Left ventricle myocardium superior (tissue), 1 donor: ENCODE results near the gene RNF4. TPM values are rescaled to one million over a fixed set of nuclear protein-coding genes. Genes with fewer than 3 reads are reported as not detected.
"Not testable (repeated sequence)": the region's sequence is repeated elsewhere in the genome, so short reads cannot be mapped to it uniquely, and the experiment has no call there.

Experiments
- ATAC-seq: fragments of 200-7000 bp; cut with Tn5 transposase; one replicate; pipeline ENCODE4 v1.9.1; 2020; ENCODE audit warnings: mild to moderate bottlenecking, moderate library complexity
- DNase-seq: peaks from one replicate; pipeline ENCODE4 v3.0.0-alpha.2; 2020
- intact Hi-C: fragments of 100-400 bp; cut with micrococcal nuclease; formaldehyde crosslinking; loops from one replicate; pipeline ENCODE4 v1.11.0; 2022
- long read RNA-seq: library from polyadenylated mRNA; unstranded; transcript quantifications from one replicate; pipeline ENCODE4 v2.0.0, GENCODE V29; 2021
- total RNA-seq: library from RNA; stranded (reverse); fragmentation: NEBNext Ultra II Directional; extraction: Animal tissue kit (Norgen Biotek cat#: 25700); gene quantifications from one replicate; pipeline ENCODE4 v1.2.1, GENCODE V29; 2021
- donor health status: DM: no; HTN: yes; CAD: no; lungs with severe emphysema.

RNF4 gene, protein sequence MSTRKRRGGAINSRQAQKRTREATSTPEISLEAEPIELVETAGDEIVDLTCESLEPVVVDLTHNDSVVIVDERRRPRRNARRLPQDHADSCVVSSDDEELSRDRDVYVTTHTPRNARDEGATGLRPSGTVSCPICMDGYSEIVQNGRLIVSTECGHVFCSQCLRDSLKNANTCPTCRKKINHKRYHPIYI
- total RNA-seq = 26.1 TPM
- long read RNA-seq, partial matches to known transcripts = 2 of 22 reads
- long read RNA-seq, other reads (novel, unspliced or antisense) = 20 of 22 reads

DNA sequence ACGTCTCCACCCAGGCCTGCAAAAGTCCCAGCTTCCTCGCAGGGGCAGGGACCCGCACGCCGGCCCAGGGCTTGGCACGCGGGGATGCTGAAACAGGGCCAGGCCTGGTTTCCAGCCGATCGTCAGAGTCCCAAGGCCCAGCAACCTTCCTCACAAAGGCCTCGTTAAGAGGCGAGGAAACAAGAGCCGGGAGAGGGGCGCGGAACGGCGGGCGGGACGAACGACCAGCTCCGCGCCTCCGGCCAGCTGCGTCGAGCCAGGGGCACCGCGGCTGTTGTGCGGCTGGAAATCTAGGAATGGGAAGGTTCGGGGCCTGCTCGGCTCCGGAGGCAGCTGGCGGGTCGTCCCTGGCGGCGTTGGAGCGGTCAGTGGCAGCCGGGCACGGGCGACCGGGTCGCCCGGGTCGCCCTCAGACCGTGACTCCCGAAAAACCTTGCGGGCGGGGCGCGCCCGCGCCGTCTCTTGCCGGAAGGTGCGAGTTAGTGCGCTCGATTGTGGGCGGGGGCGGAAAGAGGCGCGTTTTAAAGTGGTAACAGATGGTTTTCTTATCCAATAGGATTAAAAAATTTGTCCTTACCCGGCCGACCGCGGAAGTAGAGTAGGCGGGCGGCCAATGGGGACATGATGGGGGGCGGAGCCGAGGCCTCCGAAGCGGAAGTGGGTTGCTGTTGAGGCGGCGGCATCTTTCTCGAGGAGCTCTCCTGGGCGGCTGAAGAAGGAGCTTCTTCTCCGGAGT lies at the start of gene RNF4:
Gene RNF4 (plus strand): TSS at position 651 of the 736 bp plus-strand sequence. CDS start 21,388 bp downstream, outside the sequence.
- ATAC-seq (peak; percentile 96), DNase-seq (peak; percentile 97)
- intact Hi-C loops = loop anchor here (10.0 kb wide), 1 partner anchor 244 kb away; no protein-coding TSS in a partner anchor

DNA sequence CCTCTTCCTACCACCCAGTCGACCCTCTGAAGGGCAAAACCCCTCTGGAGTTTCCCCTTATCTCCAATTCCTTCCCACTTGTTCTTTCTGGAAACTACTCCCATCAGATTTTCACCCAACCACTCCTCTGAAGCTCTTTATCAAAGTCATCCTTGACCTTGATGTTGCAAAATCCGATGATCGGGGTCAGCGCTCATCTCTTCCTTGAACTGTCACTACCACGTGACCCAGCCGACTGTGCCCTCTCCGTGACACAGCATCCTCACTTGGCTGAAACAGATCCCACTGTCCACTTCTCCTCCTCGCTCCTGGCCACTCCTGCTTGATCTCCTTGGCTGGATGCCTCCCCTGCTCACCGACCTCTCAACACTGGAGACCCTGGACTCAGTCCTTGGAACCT lies 49.1 kb upstream of the RNF4 start:
- ATAC-seq = no peak
- intact Hi-C loops = no loop called here
- no peak for DNase-seq

DNA sequence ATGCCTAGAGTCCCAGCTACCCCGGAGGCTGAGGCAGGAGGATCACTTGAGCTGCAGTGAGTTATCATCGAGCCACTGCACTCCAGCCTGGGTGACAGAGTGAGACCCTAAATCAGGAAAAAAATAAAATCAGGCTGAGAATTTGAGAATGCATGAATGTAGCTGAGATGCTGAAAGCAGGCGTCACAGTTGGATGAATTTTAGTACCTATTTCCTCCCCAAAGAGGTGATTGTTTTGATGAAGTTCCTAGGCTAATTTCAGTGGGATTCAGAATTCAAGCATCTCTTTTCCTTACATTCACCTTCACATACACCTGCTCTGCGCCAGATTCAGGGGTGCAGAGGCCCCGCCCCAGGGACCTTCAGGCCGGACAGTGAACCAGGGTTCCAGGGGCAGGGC lies 47.0 kb upstream of the RNF4 start:
- ATAC-seq (no peak), DNase-seq (no peak)
- intact Hi-C loops = no loop called here

DNA sequence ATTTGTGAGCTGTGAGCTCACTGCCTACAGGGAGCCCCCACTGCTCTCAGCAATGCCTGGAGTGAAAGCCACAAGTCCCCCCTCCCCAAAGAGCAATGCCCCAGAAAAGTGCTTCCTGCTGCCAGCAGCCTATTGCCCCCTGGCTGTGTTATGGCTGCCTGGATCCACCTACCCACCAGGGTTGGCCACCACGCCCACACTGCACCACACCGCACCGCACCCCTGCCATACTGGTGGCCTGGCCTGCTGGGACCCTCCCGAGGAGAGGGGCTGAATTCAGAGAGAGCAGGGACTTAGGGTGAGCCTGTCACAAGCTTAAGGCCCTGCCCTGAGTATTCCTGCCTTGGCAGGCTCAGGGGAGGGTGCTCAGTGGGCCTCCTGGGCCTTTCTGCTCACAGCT lies 45.8 kb upstream of the RNF4 start:
- no peak for DNase-seq
- no peak for ATAC-seq
- intact Hi-C loops = no loop called here

DNA sequence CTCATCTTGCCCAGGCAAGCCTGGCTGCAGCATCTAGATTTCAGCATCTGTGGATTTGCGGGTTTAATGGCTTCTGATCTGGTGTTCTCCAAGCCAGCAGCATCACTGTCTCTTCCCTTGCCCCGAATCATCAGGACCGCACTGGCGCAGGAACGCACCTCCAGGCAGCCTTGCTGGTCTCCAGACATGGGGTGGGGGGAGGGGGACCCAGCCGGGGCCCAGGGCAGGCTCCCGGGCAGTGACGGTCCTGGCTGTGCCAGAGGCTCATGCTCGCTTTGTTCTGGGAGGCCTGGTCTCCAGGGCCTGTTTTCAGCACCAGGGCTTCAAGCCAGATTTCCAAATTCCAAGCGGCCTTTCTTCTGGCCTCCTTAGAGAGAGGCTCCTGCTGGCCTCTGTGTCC lies 45.2 kb upstream of the RNF4 start:
- ATAC-seq (no peak), DNase-seq (no peak)
- intact Hi-C loops = no loop called here

DNA sequence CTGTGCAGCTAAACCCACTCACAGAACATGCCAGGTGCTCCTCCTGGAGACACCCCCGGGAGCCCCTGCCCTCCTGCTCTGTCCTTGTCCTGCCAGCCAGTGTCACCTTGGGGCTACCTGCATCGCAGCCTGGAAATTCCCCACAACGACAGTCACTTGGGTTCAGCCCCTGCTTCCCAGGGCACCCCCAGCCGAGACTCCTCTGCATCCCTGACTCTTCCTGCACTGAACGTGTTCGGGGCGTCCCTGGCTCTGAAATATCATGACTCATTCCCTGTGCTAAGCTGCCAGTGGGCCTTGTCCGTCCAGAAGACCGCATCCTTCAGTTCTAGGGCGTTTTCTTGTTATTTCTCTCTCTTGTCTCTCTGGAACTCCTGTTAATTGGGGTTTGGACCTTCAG lies 44.3 kb upstream of the RNF4 start:
- no peak for ATAC-seq
- no peak for DNase-seq
- intact Hi-C loops = no loop called here

DNA sequence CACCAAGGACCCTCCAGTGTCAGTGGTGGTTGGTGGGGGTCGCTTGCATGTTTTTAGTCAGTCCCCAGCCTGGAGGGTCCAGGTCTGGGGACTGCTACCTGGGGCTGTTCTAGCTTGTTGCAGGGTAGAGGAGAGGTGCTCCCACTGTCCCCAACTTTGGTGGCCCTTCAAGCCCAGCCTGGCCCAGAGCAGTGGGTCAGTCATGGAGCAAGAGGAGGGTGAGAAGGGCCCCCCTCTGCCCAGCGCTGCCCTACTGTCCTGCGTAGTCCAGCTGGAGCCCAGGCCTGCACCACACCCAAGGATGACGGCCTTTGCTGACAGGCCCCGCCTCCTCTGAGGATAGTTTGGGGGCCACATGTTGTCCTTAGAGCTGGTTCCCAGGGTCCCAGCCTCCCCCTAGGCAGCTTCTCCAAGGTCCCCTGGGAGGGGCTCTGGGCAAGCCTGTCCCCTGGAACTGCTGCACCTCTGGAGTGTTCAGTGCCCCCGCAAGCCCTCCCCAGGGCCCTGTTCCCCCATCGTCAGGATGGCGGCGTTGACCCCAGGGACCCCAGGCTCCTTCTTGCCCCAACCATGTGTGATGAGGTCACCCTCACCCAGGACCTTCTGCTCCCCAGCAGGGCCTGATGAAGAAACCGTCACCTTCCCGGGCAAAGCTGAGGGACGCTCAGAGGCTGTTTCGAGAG lies 43.4 kb upstream of the RNF4 start:
- intact Hi-C loops = no loop called here
- ATAC-seq (no peak), DNase-seq (no peak)

DNA sequence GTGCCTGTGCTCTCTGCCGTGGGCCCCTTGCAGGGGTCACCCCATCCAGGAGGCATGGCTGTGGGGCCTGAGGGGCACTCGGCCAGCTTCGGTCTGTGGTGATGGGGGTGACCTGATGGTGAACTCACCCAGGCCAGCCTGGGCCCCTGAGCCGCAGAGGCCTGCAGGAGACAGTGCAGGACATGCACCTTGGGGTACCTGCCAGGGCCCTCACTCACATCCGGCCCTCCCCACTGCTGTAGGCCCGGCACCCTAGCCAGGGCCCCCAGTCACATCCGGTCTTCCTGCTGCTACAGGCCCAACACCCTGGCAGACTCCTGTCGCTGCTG lies 42.9 kb upstream of the RNF4 start:
- no peak for ATAC-seq
- DNase-seq = no peak

DNA sequence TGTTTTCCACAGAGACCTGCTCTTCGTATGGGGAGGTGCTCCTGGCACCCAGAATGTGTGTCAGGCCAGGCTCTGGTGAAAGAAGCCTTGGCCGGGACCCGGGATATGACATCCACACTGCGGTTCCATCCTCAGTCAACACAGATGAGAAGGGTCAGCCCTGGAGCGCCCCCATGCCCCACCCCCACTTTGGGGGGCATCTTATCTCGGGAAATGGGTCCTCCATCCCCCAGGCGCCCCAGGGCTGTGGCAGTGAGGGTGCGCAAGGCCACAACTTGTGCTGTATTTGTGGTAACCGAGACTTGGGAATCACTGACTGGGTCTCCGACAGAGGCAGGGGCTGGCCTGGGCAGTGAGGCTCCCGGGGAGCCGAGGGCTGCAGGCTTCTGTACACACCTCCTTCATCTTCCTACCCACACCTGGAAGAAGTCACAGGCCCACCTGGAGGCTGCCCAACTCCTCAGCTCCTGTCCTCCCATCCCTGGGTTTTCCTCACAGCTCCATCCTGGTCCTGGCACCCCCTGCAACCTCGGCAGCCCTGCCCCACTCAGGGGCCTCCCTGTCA lies 42.1 kb upstream of the RNF4 start:
- no peak for ATAC-seq
- DNase-seq = no peak
- intact Hi-C loops = no loop called here

More for the DNA sequence above, 42.9 kb upstream of the RNF4 start:
- intact Hi-C loops = no loop called here

DNA sequence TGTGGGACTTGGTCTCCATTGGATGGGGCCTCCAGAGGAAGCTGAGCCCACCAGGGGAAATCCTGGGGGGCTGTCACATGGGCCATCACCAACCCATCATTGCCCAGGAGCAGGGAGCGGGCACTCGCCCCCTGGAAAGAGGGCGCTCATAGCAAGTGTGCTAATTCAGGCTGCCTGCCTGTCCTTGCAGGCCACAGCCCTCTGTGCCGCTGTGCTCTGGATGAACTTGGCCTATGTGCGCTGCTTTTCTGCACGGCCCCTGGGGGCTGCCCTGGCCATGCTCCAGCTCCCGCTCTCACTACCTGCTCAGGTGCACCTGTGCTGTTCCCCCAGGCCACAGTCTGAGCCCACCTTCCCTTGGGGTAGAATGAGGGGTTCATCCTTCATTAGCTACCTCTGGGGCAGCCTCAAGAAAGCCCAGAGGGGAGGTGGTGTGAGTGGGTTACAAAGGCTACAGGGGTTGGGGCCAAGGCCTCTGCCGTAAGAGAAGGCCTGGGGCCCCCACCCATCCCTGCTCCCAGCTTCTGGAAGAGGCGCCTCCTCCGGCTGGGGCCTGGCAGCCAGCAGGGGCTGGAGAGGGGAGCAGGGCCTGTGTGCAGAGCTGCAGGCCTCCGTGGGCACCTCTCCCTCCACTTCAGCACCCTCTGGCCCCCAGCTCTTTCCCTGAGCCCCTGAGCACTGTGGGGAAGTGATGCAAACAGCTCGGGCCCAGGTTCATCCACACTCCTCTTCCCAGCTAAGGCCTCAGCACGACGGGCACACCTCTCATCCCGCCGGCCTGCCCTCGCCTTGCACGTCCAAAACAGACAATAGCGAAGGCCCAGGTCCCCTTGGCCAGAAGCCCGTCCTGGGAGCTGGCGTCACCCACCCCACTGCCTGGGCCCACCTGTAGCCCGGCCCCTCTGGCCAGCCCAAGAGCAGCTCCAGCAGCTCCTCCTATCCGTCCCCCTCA lies 41.2 kb upstream of the RNF4 start:
- ATAC-seq = no peak

DNA sequence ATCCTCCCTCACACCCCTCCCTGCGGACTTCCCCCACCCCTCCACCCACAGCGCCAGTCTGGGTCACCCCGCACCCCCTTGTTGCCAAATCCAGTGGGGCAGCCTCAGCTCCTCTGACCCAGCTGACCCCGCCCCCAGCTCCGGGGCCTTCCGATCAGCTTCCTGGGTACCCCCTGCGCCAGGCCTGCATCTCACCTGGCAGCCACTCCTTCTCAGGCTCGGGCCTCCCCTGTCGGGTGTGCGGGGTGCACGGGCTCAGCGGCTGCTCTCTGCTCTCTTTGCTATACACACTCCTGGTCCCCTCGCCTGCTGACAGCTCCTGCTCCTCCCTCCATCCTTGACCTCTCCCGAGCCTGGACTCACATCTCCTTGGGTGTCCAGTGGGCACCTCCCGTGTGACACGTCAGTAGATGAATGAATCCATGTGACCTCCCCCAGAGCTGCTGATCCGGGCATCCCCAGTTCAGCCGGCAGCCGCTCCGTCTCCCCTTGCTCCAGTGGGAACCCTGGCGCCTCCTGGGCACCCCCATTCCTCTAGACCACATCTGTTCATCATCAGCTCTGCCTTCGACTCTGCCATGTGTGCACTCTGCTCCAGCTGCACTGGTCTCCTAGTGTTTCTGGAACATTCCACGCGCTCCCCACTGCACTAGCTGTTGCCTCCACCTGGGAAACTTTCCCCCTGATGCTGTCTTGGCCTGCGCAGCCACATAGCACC lies 40.3 kb upstream of the RNF4 start:
- no peak for DNase-seq
- intact Hi-C loops = no loop called here
- ATAC-seq = no peak

More for the DNA sequence above, 41.2 kb upstream of the RNF4 start:
- DNase-seq = no peak
- intact Hi-C loops = no loop called here

DNA sequence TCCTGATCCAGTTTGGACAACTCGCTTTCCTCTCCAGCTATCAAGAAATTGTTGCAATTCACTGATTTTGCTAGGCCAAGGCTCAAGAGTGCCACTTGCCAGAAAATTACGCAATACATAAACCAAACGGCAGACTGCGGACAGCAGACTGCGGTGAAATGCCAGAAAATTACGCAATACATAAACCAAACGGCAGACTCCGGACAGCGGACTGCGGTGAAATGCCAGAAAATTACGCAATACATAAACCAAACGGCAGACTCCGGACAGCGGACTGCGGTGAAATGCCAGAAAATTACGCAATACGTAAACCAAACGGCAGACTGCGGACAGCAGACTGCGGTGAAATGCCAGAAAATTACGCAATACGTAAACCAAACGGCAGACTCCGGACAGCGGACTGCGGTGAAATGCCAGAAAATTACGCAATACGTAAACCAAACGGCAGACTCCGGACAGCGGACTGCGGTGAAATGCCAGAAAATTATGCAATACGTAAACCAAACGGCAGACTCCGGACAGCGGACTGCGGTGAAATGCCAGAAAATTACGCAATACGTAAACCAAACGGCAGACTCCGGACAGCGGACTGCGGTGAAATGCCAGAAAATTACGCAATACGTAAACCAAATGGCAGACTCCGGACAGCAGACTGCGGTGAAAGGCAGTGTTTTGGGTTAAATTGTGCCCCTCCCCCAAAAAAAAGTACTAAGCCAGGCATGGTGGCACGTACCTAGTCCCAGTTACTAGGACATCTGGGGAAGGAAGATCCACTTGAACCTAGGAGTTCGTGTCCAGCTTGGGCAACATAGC lies 38.8 kb upstream of the RNF4 start:
- intact Hi-C loops, ATAC-seq, DNase-seq: not testable (repeated sequence)

DNA sequence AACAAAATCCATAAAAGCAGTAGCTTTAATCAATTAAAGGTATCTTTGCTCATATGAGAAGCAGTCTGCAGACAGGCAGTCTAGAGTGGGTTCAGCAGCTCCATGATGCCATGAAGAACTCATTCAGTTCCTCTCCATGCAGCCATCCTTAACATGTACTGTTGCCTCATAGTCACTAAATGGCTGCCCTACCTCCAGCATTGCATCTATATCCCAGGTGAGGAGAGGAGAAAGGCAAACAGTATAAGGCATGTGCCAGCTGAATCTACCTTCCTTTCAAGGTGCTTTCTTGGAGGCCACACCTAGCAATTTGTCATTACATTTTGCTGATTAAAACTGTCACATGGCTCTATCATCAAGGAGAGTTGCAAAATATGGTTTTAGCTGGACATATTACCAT lies 36.9 kb upstream of the RNF4 start:
- no peak for ATAC-seq
- intact Hi-C loops = no loop called here
- no peak for DNase-seq

DNA sequence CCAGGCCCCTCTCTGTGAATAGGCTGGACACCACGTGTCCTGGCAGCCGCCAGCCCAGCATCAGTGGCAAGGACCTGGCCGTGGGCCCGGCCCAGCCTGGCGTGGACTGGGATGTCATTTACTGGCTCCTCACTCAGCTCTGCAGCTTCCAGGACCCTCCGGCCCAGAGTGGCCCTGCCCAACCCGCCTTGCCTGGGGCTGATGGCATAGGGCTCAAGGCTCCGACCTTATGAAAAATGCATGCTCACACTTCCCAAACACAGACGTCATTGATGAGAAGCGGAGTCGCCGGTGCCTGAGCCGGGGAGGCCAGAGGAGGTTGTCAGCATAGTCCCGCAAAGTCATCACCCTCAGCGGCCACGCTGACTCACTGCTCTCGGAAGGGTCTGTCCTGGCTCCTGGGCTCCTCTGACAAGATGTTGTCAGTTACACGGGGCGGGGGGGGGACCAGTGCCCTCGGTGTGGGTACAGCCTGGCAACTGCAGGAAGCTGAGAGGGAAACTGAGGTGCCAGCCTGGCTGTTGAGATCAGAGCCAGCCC lies 35.8 kb upstream of the RNF4 start:
- intact Hi-C loops = no loop called here
- DNase-seq (no peak), ATAC-seq (peak; percentile 28)

DNA sequence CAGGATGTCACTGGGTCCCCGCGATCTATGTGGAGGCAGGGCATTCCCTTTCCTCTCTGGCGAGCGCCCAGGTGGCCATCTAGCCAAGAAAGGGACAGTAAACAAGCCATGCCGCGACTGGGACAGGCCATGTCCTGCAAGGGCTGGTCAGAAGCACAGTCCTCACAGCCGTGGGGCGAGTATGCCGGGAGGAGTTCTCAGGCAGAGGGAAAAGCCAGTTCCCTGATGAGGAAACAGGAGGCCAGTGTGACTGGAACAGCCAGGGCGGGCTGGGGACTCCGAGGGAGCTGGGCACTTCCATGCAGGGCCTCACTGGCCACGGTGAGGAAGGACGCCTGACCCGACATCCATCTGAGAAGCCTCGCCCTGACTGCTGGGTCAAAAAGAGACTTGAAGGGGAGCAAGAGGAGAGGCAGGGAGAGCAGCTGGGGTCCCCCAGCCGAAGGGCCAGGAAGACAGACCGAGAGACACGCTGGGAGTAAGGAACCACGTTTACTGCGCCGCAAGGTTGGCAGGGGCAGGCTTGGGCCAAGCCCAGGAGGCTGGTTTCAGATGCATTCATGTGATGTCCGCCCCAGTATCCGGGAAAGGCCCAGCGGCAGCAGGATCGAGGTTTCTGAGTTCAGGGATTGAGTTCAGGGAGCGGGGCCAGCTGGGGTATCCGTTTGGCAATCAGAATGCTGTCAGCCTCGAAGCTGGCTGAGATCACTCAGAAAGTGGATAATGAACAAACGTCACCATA lies 35.1 kb upstream of the RNF4 start:
- intact Hi-C loops = no loop called here
- DNase-seq = no peak
- no peak for ATAC-seq

DNA sequence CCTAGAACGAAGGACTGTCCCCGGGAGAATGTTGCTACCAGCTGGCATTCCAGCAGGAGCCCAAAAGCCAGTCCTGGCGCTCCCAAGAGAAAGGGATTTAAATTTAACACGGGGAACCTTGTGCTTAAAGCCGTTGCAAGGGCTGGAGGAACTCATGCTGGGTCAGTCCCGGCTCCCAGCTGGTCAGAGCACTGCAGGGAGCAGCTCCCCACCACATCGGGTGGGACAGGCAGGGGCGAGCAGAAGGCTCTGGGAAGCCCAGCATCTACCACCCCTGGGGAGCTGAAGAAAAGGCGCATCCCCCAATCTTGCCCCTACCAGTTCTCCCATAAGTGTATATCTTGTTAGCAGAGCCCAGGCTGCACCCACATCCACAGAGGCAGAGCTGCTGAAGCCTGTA lies 34.5 kb upstream of the RNF4 start:
- DNase-seq (no peak), ATAC-seq (no peak)
- intact Hi-C loops = no loop called here

DNA sequence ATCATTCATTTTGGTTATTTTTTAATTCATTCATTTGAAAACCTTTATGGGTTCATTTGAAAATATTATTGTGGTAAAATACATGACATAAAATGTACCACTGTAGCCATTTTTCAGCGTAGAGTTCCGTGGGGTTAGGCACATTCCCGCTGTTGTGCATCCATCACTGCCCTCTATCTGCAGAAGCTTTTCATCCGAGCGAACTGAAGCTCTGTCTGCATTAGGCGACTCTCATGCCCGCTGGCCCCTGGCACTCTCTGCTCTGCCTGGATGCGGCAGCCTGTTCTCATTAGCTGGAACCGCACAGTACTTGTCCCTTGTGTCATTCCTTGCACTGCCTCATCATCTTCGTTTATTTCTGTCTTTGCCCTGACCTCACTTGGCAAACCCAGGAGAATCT lies 32.6 kb upstream of the RNF4 start:
- ATAC-seq = peak; percentile 52
- intact Hi-C loops = no loop called here
- peak; percentile 24 for DNase-seq
